HL-60 (cell line): ENCODE data around the gene CMYA5.

Experiments
- DNase-seq, 2 experiments: peaks; one replicate each; pipeline ENCODE4 v3.0.0-alpha.2; 2010 to 2020; ENCODE audit warnings: low read depth in 1 of 2, low spot score in 1 of 2
- H3K27ac ChIP-seq: fragments of 250-450 bp; sonication (Bioruptor Pico); replicated peaks from 2 replicates; pipeline ENCODE4 v1.5.1; 2020; ENCODE audit warnings: mild to moderate bottlenecking, moderate library complexity
- H3K27me3 ChIP-seq: fragments of 250-450 bp; sonication (Bioruptor Pico); 2 replicates; pipeline ENCODE4 v1.5.1; 2021; ENCODE audit warnings: mild to moderate bottlenecking, moderate library complexity; ENCODE audit not compliant: insufficient read depth, poor library complexity, severe bottlenecking
- H3K4me3 ChIP-seq: replicated peaks from 2 replicates; pipeline ENCODE4 v1.5.1; 2011; ENCODE audit warnings: mild to moderate bottlenecking, control low read depth, low read length; ENCODE audit not compliant: insufficient read depth
- GABPA ChIP-seq: IDR thresholded peaks from 2 replicates; pipeline ENCODE4 v1.6.1; 2012; ENCODE audit warnings: low read depth
- POLR2AphosphoS5 ChIP-seq: IDR thresholded peaks from 2 replicates; pipeline ENCODE4 v1.6.1; 2012; ENCODE audit warnings: low read depth
- SPI1 ChIP-seq: IDR thresholded peaks from 2 replicates; pipeline ENCODE4 v1.6.1; 2012; ENCODE audit warnings: low read depth, mild to moderate bottlenecking, borderline replicate concordance
- TF ChIP-seq, protein P1 (sequence below): IDR thresholded peaks from one replicate; pipeline ENCODE4 v1.5.1; 2011; ENCODE audit warnings: low read length, control low read depth, inconsistent platforms; ENCODE audit not compliant: insufficient read depth
- TF ChIP-seq, protein P2 (sequence below): IDR thresholded peaks from 2 replicates; pipeline ENCODE4 v1.6.1; 2012; ENCODE audit warnings: low read depth; ENCODE audit not compliant: insufficient replicate concordance

Gene CMYA5

DNA sequence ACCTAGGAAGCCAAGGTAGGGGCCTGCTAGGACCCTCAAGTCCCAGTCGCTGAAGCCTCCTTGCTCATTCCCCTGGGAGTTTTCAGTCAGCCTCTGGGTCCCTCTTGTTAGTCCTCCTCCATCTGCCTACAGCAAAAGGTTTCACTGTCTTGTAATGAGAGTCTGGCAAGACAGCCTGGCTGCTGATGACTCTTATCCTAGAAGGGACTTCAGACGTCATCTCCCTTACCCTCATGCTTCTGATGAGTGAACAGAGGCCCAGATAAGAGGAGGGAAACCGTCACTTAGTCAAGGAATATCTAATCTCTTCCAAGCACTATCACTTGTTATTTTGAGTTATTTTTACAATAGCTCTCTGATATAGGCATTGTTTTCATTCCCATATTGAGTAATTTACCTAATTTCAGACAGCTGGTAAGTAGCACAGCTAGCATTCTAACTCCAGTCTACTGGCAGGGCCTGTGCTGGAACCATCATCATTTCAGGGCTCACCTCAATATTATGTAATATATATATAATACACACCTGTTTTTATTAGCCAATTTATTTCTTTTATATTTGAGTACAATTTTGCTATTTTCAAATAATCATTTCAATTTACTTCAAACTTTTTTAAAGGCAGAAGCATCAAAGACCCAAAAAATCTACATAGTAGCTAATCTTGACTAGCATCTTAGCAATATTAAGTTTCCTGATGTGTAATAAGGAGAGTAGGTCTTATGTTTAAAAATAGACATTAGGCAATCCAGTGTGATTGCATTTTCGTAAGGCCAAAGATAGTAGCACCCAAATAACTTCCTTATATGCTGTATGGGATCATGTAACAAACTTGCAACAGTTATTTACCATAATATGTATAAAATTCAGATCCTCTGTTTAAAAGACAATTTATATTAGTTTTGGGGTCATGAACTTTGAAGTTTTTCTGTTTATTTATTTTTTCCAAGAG lies 7.9 kb downstream of the CMYA5 start:
- no peaks in the 10 kb centered on the region for H3K27me3 ChIP-seq
- TF ChIP-seq POLR2AphosphoS5: no peak
- TF ChIP-seq, protein P1, sequence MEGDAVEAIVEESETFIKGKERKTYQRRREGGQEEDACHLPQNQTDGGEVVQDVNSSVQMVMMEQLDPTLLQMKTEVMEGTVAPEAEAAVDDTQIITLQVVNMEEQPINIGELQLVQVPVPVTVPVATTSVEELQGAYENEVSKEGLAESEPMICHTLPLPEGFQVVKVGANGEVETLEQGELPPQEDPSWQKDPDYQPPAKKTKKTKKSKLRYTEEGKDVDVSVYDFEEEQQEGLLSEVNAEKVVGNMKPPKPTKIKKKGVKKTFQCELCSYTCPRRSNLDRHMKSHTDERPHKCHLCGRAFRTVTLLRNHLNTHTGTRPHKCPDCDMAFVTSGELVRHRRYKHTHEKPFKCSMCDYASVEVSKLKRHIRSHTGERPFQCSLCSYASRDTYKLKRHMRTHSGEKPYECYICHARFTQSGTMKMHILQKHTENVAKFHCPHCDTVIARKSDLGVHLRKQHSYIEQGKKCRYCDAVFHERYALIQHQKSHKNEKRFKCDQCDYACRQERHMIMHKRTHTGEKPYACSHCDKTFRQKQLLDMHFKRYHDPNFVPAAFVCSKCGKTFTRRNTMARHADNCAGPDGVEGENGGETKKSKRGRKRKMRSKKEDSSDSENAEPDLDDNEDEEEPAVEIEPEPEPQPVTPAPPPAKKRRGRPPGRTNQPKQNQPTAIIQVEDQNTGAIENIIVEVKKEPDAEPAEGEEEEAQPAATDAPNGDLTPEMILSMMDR: no peak
- TF ChIP-seq SPI1: no peak
- no peak for TF ChIP-seq GABPA
- TF ChIP-seq, protein P2, sequence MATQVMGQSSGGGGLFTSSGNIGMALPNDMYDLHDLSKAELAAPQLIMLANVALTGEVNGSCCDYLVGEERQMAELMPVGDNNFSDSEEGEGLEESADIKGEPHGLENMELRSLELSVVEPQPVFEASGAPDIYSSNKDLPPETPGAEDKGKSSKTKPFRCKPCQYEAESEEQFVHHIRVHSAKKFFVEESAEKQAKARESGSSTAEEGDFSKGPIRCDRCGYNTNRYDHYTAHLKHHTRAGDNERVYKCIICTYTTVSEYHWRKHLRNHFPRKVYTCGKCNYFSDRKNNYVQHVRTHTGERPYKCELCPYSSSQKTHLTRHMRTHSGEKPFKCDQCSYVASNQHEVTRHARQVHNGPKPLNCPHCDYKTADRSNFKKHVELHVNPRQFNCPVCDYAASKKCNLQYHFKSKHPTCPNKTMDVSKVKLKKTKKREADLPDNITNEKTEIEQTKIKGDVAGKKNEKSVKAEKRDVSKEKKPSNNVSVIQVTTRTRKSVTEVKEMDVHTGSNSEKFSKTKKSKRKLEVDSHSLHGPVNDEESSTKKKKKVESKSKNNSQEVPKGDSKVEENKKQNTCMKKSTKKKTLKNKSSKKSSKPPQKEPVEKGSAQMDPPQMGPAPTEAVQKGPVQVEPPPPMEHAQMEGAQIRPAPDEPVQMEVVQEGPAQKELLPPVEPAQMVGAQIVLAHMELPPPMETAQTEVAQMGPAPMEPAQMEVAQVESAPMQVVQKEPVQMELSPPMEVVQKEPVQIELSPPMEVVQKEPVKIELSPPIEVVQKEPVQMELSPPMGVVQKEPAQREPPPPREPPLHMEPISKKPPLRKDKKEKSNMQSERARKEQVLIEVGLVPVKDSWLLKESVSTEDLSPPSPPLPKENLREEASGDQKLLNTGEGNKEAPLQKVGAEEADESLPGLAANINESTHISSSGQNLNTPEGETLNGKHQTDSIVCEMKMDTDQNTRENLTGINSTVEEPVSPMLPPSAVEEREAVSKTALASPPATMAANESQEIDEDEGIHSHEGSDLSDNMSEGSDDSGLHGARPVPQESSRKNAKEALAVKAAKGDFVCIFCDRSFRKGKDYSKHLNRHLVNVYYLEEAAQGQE: no peak
- H3K27ac ChIP-seq: peak overlapping the region; percentile 21; the same call in 1 of the 2 replicates
- no peak overlapping the region for H3K4me3 ChIP-seq
- DNase-seq: peak; percentile 3 to 61

DNA sequence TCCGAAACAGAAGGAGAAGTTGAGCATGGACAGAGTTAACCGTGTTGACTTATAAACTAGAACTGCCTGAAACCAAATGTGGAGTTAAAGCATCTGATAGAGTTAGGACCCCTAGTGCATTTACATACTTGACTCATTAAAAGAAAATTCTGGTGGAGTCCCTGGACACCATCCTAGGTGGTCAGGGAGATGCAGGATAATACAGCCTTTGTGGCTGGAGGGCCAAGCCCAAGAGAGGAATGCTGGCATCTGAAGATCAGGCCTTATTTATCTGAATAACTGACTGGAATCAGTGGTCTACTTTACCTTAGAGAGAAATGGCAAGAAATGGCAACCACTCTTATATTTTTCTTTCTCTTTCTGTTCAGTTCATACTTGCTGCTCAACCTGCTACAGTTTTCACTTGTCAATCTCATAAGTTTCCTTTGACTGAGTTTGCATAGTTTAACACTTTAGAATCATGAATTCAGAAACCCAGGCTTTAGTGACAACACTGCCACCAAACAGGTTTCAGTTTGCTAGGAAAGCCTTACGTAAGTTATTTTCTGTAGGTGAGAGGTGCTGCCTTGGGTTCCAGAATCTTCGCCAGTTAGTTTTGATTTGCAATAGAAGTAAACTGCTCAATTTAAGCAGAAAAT lies 10.2 kb downstream of the CMYA5 start:
- Histone ChIP-seq H3K4me3 (no peak overlapping the region), H3K27me3 (no peaks in the 10 kb centered on the region), H3K27ac (no peak overlapping the region)
- TF ChIP-seq, protein P1: no peak
- TF ChIP-seq, protein P2: no peak
- TF ChIP-seq POLR2AphosphoS5 (no peak), GABPA (no peak), SPI1 (no peak)
- DNase-seq: no peak

DNA sequence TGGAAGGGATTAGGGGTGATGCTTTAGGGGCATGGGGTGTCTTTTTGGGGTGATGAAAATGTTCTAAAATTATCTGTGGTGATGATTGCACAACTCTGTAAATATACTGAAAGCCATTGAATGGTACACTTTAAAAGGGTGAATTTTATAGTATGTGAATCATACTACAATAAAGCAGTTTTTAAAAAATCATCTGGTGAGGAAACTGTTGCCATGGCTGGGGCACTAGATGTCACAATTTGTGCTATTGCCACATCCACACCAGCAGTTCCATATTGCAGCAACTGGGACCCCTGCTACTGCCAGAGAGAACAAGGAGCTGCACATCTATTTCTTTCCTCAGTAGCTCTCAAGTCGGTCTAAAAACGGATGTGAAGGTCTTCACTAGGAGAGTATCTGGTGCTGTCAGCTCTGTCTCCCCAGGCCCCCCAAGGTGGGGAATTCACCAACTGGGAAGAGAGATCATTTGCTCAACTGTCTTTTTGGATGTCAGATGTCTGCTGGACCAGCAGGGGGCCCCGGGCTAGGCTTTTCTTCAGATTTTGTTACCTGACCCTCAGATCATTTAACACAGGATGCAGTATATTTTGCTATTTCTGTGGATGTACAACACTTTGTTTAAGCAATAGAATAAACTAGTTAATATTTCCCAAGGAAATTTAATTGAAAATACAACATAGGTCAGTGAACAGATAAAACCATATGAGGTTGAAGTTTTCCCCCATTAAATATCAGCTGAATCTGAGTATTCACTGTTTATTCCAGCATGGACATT lies 13.2 kb downstream of the CMYA5 start:
- H3K27ac ChIP-seq: no peak overlapping the region; the same call in 1 of the 2 replicates
- no peak overlapping the region for H3K4me3 ChIP-seq
- H3K27me3 ChIP-seq: no peaks in the 10 kb centered on the region
- peak; percentile 62 to 68 for DNase-seq
- TF ChIP-seq, protein P2: no peak
- TF ChIP-seq, protein P1: peak; percentile 2
